ENCODE results near the gene RASGRP3.

Gene RASGRP3

GRCh38 chr2:33513480-33513879 is 37.0 kb downstream of the RASGRP3 start:
- no peak overlapping the region for H3K27ac ChIP-seq
- H3K27me3 ChIP-seq (replicated peaks) = no peaks in the 10 kb centered on the region
- no peak for DNase-seq
- TF ChIP-seq CTCF (IDR thresholded peaks at IDR 0.05; ENCODE audit: low read depth, low read length, missing control alignments) = no peak
- no peak overlapping the region for H3K4me3 ChIP-seq (ENCODE audit: low read depth, low read length)
- H3K36me3 ChIP-seq (replicated peaks) = no peaks in the 10 kb centered on the region
- in situ Hi-C loops (cut with HindIII; ENCODE audit: low pct_ligation_motif_present, low sequenced_read_pairs) = no loop called here

DNA sequence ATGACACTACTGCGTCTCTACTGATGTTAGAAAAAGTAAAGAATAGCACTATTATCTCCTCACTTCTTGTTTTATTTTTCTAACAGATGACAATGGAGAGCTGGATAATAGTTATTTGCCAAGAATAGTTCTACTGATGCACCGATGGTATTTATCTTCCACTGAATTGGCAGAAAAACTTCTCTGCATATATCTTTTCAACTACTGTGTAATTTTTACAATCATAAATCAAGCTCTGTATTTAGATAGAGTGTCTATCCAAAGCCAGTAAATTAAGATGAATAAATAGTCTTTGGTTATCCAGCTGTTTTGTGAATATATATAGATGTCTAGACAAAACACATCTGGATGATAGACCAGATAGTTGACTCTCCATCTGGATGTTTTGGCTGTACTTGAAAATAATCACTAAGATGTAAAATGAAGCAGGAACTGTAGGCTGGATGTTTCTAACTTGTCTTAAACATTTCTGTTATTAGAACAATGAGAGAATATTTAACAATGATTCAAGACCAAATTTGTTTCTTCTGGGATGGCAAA is 40.1 kb downstream of the RASGRP3 start:
- TF ChIP-seq CTCF (IDR thresholded peaks at IDR 0.05; ENCODE audit: low read depth, low read length, missing control alignments) = no peak
- Histone ChIP-seq H3K27ac (no peak overlapping the region), H3K27me3 (replicated peaks) (no peaks in the 10 kb centered on the region), H3K36me3 (replicated peaks) (no peaks in the 10 kb centered on the region), H3K4me3 (ENCODE audit: low read depth, low read length) (no peak overlapping the region)
- no peak for DNase-seq
- in situ Hi-C loops (cut with HindIII; ENCODE audit: low pct_ligation_motif_present, low sequenced_read_pairs) = no loop called here

DNA sequence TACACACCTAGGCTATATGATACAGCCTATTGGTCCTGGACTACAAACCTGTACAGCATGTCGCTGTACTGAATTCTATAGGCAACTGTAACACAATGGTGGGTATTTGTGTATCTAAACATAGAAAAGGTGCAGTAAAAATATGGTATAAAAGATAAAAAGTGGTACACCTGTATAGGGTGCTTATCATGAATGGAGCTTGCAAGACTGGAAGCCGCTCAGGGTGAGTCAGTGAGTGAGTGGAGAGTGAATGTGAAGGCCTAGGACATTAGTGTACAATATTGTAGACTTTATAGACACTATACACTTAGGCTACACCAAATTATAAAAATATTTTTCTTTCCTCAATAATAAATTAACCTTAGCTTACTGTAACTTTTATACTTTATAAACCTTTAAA is 41.8 kb downstream of the RASGRP3 start:
- in situ Hi-C loops (cut with HindIII; ENCODE audit: low pct_ligation_motif_present, low sequenced_read_pairs) = no loop called here
- no peak for TF ChIP-seq CTCF (IDR thresholded peaks at IDR 0.05; ENCODE audit: low read depth, low read length, missing control alignments)
- H3K4me3 ChIP-seq (ENCODE audit: low read depth, low read length) = no peak overlapping the region
- H3K27ac ChIP-seq = no peak overlapping the region
- H3K27me3 ChIP-seq (replicated peaks) = no peaks in the 10 kb centered on the region
- H3K36me3 ChIP-seq (replicated peaks) = no peaks in the 10 kb centered on the region
- DNase-seq = no peak

DNA sequence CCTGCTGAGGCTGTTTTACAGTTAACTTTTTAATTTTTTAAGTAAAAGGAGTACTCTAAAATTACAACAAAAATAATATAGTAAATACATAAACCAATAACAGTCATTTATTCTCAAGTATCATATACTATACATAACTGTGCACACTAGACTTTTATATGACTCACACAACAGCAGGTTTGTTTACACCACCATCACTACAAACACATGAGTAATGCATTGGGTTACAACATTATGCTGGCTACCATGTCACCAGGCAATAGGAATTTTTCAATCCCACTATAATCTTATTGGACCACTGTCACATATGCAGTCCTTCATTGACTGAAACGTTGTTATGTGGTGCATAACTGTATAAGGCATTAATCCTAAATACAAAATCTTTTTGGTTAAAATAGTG is 42.5 kb downstream of the RASGRP3 start:
- in situ Hi-C loops (cut with HindIII; ENCODE audit: low pct_ligation_motif_present, low sequenced_read_pairs) = no loop called here
- peak; percentile 20 for DNase-seq
- Histone ChIP-seq H3K27me3 (replicated peaks) (no peaks in the 10 kb centered on the region), H3K4me3 (ENCODE audit: low read depth, low read length) (no peak overlapping the region), H3K27ac (no peak overlapping the region), H3K36me3 (replicated peaks) (no peaks in the 10 kb centered on the region)
- no peak for TF ChIP-seq CTCF (IDR thresholded peaks at IDR 0.05; ENCODE audit: low read depth, low read length, missing control alignments)

DNA sequence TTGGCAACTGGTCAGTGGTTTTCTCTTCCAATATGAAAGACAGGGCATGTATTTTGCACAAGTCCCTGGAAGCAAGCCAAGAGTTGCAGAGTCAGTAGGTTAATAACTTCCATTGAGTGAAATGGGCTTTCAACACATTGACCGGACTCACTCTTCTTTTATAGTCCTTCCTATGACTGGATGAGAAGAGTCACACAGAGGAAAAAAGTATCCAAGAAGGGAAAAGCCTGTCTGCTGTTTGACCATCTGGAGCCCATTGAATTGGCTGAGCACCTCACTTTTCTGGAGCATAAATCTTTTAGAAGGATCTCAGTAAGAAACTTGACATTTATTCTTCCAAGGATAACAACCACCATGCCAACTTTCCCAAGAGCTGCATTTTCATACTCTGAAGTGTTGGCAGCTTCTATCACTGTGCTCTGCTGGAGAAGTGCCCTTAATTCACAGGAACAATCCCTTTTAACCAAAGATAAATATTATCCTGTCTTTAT is 45.4 kb downstream of the RASGRP3 start:
- Histone ChIP-seq H3K27ac (no peak overlapping the region), H3K4me3 (ENCODE audit: low read depth, low read length) (no peak overlapping the region), H3K27me3 (replicated peaks) (no peaks in the 10 kb centered on the region), H3K36me3 (replicated peaks) (no peaks in the 10 kb centered on the region)
- in situ Hi-C loops (cut with HindIII; ENCODE audit: low pct_ligation_motif_present, low sequenced_read_pairs) = no loop called here
- DNase-seq = no peak
- no peak for TF ChIP-seq CTCF (IDR thresholded peaks at IDR 0.05; ENCODE audit: low read depth, low read length, missing control alignments)

GRCh38 chr2:33522576-33522975 is 46.1 kb downstream of the RASGRP3 start:
- H3K36me3 ChIP-seq (replicated peaks) = no peaks in the 10 kb centered on the region
- H3K27me3 ChIP-seq (replicated peaks) = no peaks in the 10 kb centered on the region
- H3K4me3 ChIP-seq (ENCODE audit: low read depth, low read length) = no peak overlapping the region
- no peak for TF ChIP-seq CTCF (IDR thresholded peaks at IDR 0.05; ENCODE audit: low read depth, low read length, missing control alignments)
- DNase-seq = no peak
- no peak overlapping the region for H3K27ac ChIP-seq
- in situ Hi-C loops (cut with HindIII; ENCODE audit: low pct_ligation_motif_present, low sequenced_read_pairs) = no loop called here
